K562 (cell line): Measurements from ENCODE around the gene XCL1. TPM values are rescaled to one million over a fixed set of nuclear protein-coding genes. Genes with fewer than 3 reads are reported as not detected.
A peak's percentile ranks its signal among the peaks of the same experiment; 100 is the strongest.

Source experiments
- ATF1 ChIP-seq, 2 experiments: fragments of 450-650 bp in 1 of 2; IDR thresholded peaks; 2 replicates each; pipeline ENCODE4 v1.6.1; 2016; ENCODE audit warnings: missing compliant biosample characterization in 1 of 2, missing genetic modification characterization in 1 of 2
- EGR1 ChIP-seq: fragments of 450-650 bp; conservative IDR thresholded peaks from 2 replicates; pipeline ENCODE4 v1.6.1; 2017; ENCODE audit warnings: mild to moderate bottlenecking
- EHMT2 ChIP-seq: fragments of 450-650 bp; IDR thresholded peaks from 2 replicates; pipeline ENCODE4 v1.6.1; 2018; ENCODE audit warnings: antibody characterized with exemption
- FOSL1 ChIP-seq: fragments of 200-800 bp; sonication (Bioruptor generic); conservative IDR thresholded peaks from 2 replicates; pipeline ENCODE4 v1.6.1; 2016; ENCODE audit warnings: missing genetic modification characterization, missing compliant biosample characterization
- FOXA3 ChIP-seq, 2 experiments: fragments of 450-650 bp in 1 of 2; sonication (generic) in 1 of 2; formaldehyde crosslinking; IDR thresholded peaks in 1 of 2; conservative IDR thresholded peaks in 1 of 2; 2 replicates each; pipeline versions ENCODE4 v1.4.0 to v1.8.0; 2020 to 2022; ENCODE audit warnings: mild to moderate bottlenecking in 2 of 2, missing genetic modification reagents in 1 of 2
- HDAC8 ChIP-seq: fragments of 450-650 bp; IDR thresholded peaks from 2 replicates; pipeline ENCODE4 v1.6.1; 2016; ENCODE audit warnings: mild to moderate bottlenecking, missing genetic modification characterization, moderate library complexity, missing compliant biosample characterization
- JUND ChIP-seq, 2 experiments: IDR thresholded peaks; 2 replicates in 1 of 2; 3 replicates in 1 of 2; pipeline ENCODE4 v1.6.1; 2011; ENCODE audit warnings: borderline replicate concordance in 2 of 2, low read depth in 2 of 2, low read length in 2 of 2, improper control_type of control experiment in 1 of 2, missing biosample characterization in 1 of 2, missing genetic modification characterization in 1 of 2, missing genetic modification reagents in 1 of 2
- MTF1 ChIP-seq: fragments of 250-450 bp; sonication (Bioruptor Pico); IDR thresholded peaks from 2 replicates; pipeline ENCODE4 v1.9.0; 2021; ENCODE audit warnings: moderate library complexity, mild to moderate bottlenecking, inconsistent platforms, borderline replicate concordance
- NR2C1 ChIP-seq, 2 experiments: fragments of 450-650 bp; IDR thresholded peaks; 2 replicates each; pipeline ENCODE4 v1.6.1; 2017; ENCODE audit warnings: mild to moderate bottlenecking in 2 of 2, antibody characterized with exemption in 1 of 2, inconsistent platforms in 1 of 2, missing compliant biosample characterization in 1 of 2, missing genetic modification characterization in 1 of 2
- NR2C2 ChIP-seq, 2 experiments: fragments of 200-800 bp in 1 of 2; sonication (Bioruptor generic) in 1 of 2; sonication (generic) in 1 of 2; formaldehyde crosslinking in 1 of 2; IDR thresholded peaks; 2 replicates each; pipeline versions ENCODE4 v1.6.1 to v1.8.0; 2016 to 2022; ENCODE audit warnings: mild to moderate bottlenecking in 1 of 2, missing compliant biosample characterization in 1 of 2, missing genetic modification characterization in 1 of 2, missing genetic modification reagents in 1 of 2
- PBX2 ChIP-seq, 2 experiments: IDR thresholded peaks in 1 of 2; conservative IDR thresholded peaks in 1 of 2; 2 replicates each; pipeline ENCODE4 v1.6.1; 2016; ENCODE audit warnings: low read depth in 2 of 2, mild to moderate bottlenecking in 1 of 2, missing compliant biosample characterization in 1 of 2, missing genetic modification characterization in 1 of 2, moderate library complexity in 1 of 2
- SIN3A ChIP-seq, 2 experiments: fragments of 150-350 bp in 1 of 2; IDR thresholded peaks; 2 replicates each; pipeline ENCODE4 v1.6.1; 2011 to 2016; ENCODE audit warnings: borderline replicate concordance in 2 of 2, low read depth in 2 of 2, low read length in 2 of 2, mild to moderate bottlenecking in 2 of 2, moderate library complexity in 2 of 2; ENCODE audit not compliant: control insufficient read depth in 1 of 2
- ZBTB33 ChIP-seq: sonication (generic); formaldehyde crosslinking; IDR thresholded peaks from 2 replicates; pipeline ENCODE4 v1.8.1; 2023; ENCODE audit warnings: mild to moderate bottlenecking, missing genetic modification reagents
- ZNF696 ChIP-seq: fragments of 250-450 bp; sonication (Bioruptor Pico); conservative IDR thresholded peaks from 2 replicates; pipeline ENCODE4 v1.4.0; 2020; ENCODE audit warnings: mild to moderate bottlenecking, moderate library complexity
- ZNF76 ChIP-seq: fragments of 250-450 bp; sonication (Bioruptor Pico); IDR thresholded peaks from 2 replicates; pipeline ENCODE4 v1.4.0; 2020; ENCODE audit warnings: mild to moderate bottlenecking, moderate library complexity, borderline replicate concordance
- polyA plus RNA-seq, 8 experiments: library from polyadenylated mRNA; depleted of rRNA in 4 of 8; stranded (reverse) in 5 of 8; unstranded in 3 of 8; fragments of >200 nt; fragmentation: Nextera tagmentation in 2 of 8; fragmentation: Illumina TruSeq in 1 of 8; extraction: Ambion mirVana in 2 of 8; extraction: Trizol in 1 of 8; gene quantifications; 2 replicates each; pipeline versions ENCODE4 v1.2.1 to v1.2.3, GENCODE V29; 2011 to 2014; ENCODE audit warnings: inconsistent platforms in 1 of 8, missing spikeins in 1 of 8
- total RNA-seq, 7 experiments: library from RNA; depleted of rRNA in 6 of 7; stranded (reverse); fragments of >200 nt in 6 of 7; fragmentation: Illumina TruSeq in 2 of 7; extraction: Trizol in 2 of 7; gene quantifications; 2 replicates each; pipeline versions ENCODE4 v1.2.1 to v1.2.3, GENCODE V29; 2011 to 2021; ENCODE audit warnings: low replicate concordance in 1 of 7

XCL1 gene
- total and polyA plus RNA-seq, 9 of the 15 experiments (the other 6 are each of a cell fraction or from before 2014, with no cell fraction given) = 0.06 to 0.09 (median 0.06) TPM; not detected in 6

GRCh38 chr1:168608796-168609715 lies 32.7 kb downstream of the XCL1 start (continued):
- TF ChIP-seq MTF1 (CRISPR knock-in tag) = no peak
- no peak for TF ChIP-seq NR2C1 (IDR thresholded peaks at IDR 0.05)
- TF ChIP-seq NR2C1 (tag; IDR thresholded peaks at IDR 0.05) = 0 out of 2 replicates have a peak, but pooled peaks have one; percentile 11
- no peak for TF ChIP-seq FOXA3 (CRISPR knock-in tag; conservative IDR thresholded peaks at IDR 0.05 in 1 of 2, IDR thresholded peaks at IDR 0.05 in 1 of 2)
- TF ChIP-seq EHMT2 = peak; percentile 88
- TF ChIP-seq ATF1 (CRISPR knock-in tag; IDR thresholded peaks at IDR 0.05) = no peak
- 0 out of 2 replicates have a peak, but pooled peaks have one; percentile 10 for TF ChIP-seq ATF1 (tag; IDR thresholded peaks at IDR 0.05)
- TF ChIP-seq ZNF76 (CRISPR knock-in tag) = no peak
- peak; percentile 57 for TF ChIP-seq ZBTB33 (CRISPR knock-in tag)
- peak in 1 of 2 experiments; percentile 39; a peak in 1 of 4 replicates for TF ChIP-seq SIN3A (IDR thresholded peaks at IDR 0.05; ENCODE audit: borderline replicate concordance in 2 of 2, control insufficient read depth in 1 of 2, low read depth in 2 of 2, low read length in 2 of 2)
- no peak for TF ChIP-seq JUND (IDR thresholded peaks at IDR 0.05; ENCODE audit: borderline replicate concordance, low read depth, low read length)
- TF ChIP-seq JUND (tag; IDR thresholded peaks at IDR 0.05; ENCODE audit: borderline replicate concordance, low read depth, low read length) = peak; percentile 47; the same call in 2 of the 3 replicates
- TF ChIP-seq ZNF696 = no peak
- 0 out of 2 replicates have a peak, but pooled peaks have one; percentile 27 for TF ChIP-seq FOSL1
- TF ChIP-seq NR2C2 (CRISPR knock-in tag; IDR thresholded peaks at IDR 0.05) = no peak
- peak; percentile 35; the same call in 1 of the 2 replicates for TF ChIP-seq NR2C2 (tag; IDR thresholded peaks at IDR 0.05)
- TF ChIP-seq EGR1 = peak; percentile 65
- no peak for TF ChIP-seq PBX2 (CRISPR knock-in tag; IDR thresholded peaks at IDR 0.05; ENCODE audit: low read depth)
- peak; percentile 26; the same call in 1 of the 2 replicates for TF ChIP-seq PBX2 (tag; conservative IDR thresholded peaks at IDR 0.05; ENCODE audit: low read depth)
- TF ChIP-seq HDAC8 (tag) = no peak
